GM12878 (cell line): ENCODE results near the gene C19orf73. TPM values are rescaled to one million over a fixed set of nuclear protein-coding genes. Genes with fewer than 3 reads are reported as not detected.
A peak's percentile ranks its signal among the peaks of the same experiment; 100 is the strongest.

Experiments used
- ATF2 ChIP-seq: IDR thresholded peaks from 2 replicates; pipeline ENCODE4 v1.6.1; 2012; ENCODE audit warnings: low read length, inconsistent platforms
- BHLHE40 ChIP-seq, 2 experiments: fragments of 450-650 bp in 1 of 2; IDR thresholded peaks; 2 replicates each; pipeline ENCODE4 v1.6.1; 2011 to 2017; ENCODE audit warnings: low read depth in 2 of 2, borderline replicate concordance in 1 of 2, improper control_type of control experiment in 1 of 2, low read length in 1 of 2, mild to moderate bottlenecking in 1 of 2
- BMI1 ChIP-seq: fragments of 450-650 bp; IDR thresholded peaks from 2 replicates; pipeline ENCODE4 v1.6.1; 2016; ENCODE audit warnings: mild to moderate bottlenecking, moderate library complexity, borderline replicate concordance
- CBX5 ChIP-seq: sonication (generic); IDR thresholded peaks from 2 replicates; pipeline ENCODE4 v1.6.1; 2016; ENCODE audit warnings: low read depth, moderate library complexity, mild to moderate bottlenecking, inconsistent platforms
- CEBPB ChIP-seq, 2 experiments: fragments of 150-350 bp in 1 of 2; IDR thresholded peaks; 2 replicates each; pipeline ENCODE4 v1.6.1; 2012 to 2014; ENCODE audit warnings: low read depth in 2 of 2, low read length in 2 of 2, borderline replicate concordance in 1 of 2, inconsistent platforms in 1 of 2
- CHD1 ChIP-seq: IDR thresholded peaks from 2 replicates; pipeline ENCODE4 v1.6.1; 2012; ENCODE audit warnings: low read depth, low read length, improper control_type of control experiment
- CREB1 ChIP-seq: IDR thresholded peaks from 2 replicates; pipeline ENCODE4 v1.6.1; 2012; ENCODE audit warnings: low read depth, mild to moderate bottlenecking, inconsistent platforms
- GABPA ChIP-seq: IDR thresholded peaks from 2 replicates; pipeline ENCODE4 v1.6.1; 2014; ENCODE audit warnings: antibody characterized with exemption, low read depth, mild to moderate bottlenecking, inconsistent platforms
- GATAD2B ChIP-seq: fragments of 450-650 bp; conservative IDR thresholded peaks from 2 replicates; pipeline ENCODE4 v1.6.1; 2017; ENCODE audit warnings: low read depth, mild to moderate bottlenecking, moderate library complexity
- IKZF1 ChIP-seq: fragments of 450-650 bp; conservative IDR thresholded peaks from 2 replicates; pipeline ENCODE4 v1.6.1; 2017; ENCODE audit warnings: antibody characterized with exemption, mild to moderate bottlenecking
- IKZF2 ChIP-seq, 2 experiments: fragments of 450-650 bp; IDR thresholded peaks; 2 replicates each; pipeline ENCODE4 v1.6.1; 2017; ENCODE audit warnings: mild to moderate bottlenecking in 2 of 2, moderate library complexity in 2 of 2
- IRF3 ChIP-seq: fragments of 450-650 bp; IDR thresholded peaks from 2 replicates; pipeline ENCODE4 v1.6.1; 2014; ENCODE audit warnings: mild to moderate bottlenecking
- IRF4 ChIP-seq: IDR thresholded peaks from 2 replicates; pipeline ENCODE4 v1.6.1; 2011; ENCODE audit warnings: low read depth, low read length
- JUNB ChIP-seq: IDR thresholded peaks from 2 replicates; pipeline ENCODE4 v1.6.1; 2016; ENCODE audit warnings: antibody characterized with exemption, mild to moderate bottlenecking
- MEF2B ChIP-seq: fragments of 450-650 bp; IDR thresholded peaks from 2 replicates; pipeline ENCODE4 v1.6.1; 2018; ENCODE audit warnings: mild to moderate bottlenecking, moderate library complexity; ENCODE audit not compliant: partially characterized antibody, poor library complexity, severe bottlenecking
- NFIC ChIP-seq: IDR thresholded peaks from 2 replicates; pipeline ENCODE4 v1.6.1; 2012; ENCODE audit warnings: low read depth, mild to moderate bottlenecking, inconsistent platforms, low read length, moderate library complexity
- NKRF ChIP-seq: fragments of 450-650 bp; conservative IDR thresholded peaks from 2 replicates; pipeline ENCODE4 v1.6.1; 2017; ENCODE audit warnings: mild to moderate bottlenecking, moderate library complexity
- PAX8 ChIP-seq: fragments of 450-650 bp; IDR thresholded peaks from 2 replicates; pipeline ENCODE4 v1.6.1; 2017; ENCODE audit warnings: mild to moderate bottlenecking, moderate library complexity
- RUNX3 ChIP-seq: IDR thresholded peaks from 2 replicates; pipeline ENCODE4 v1.6.1; 2012; ENCODE audit warnings: low read length, inconsistent platforms
- SRF ChIP-seq, 2 experiments: IDR thresholded peaks; 2 replicates each; pipeline ENCODE4 v1.6.1; 2011; ENCODE audit warnings: low read depth in 2 of 2, low read length in 2 of 2, mild to moderate bottlenecking in 1 of 2, moderate library complexity in 1 of 2
- SUPT20H ChIP-seq: IDR thresholded peaks from 2 replicates; pipeline ENCODE4 v1.6.1; 2011; ENCODE audit warnings: low read depth, mild to moderate bottlenecking, low read length, moderate library complexity, borderline replicate concordance; ENCODE audit not compliant: control insufficient read depth
- ZNF217 ChIP-seq: fragments of 450-650 bp; IDR thresholded peaks from 2 replicates; pipeline ENCODE4 v1.6.1; 2017; ENCODE audit warnings: antibody characterized with exemption, mild to moderate bottlenecking
- ZNF24 ChIP-seq: fragments of 450-650 bp; IDR thresholded peaks from 2 replicates; pipeline ENCODE4 v1.6.1; 2017; ENCODE audit warnings: antibody characterized with exemption, mild to moderate bottlenecking
- polyA plus RNA-seq, 11 experiments: library from polyadenylated mRNA; depleted of rRNA in 4 of 11; unstranded in 6 of 11; stranded (reverse) in 5 of 11; fragments of >200 nt; fragmentation: Nextera tagmentation in 4 of 11; fragmentation: Illumina TruSeq in 1 of 11; extraction: Ambion mirVana in 4 of 11; extraction: Trizol in 1 of 11; gene quantifications; 1 replicate in 1 of 11; 2 replicates in 10 of 11; pipeline versions ENCODE4 v1.2.1 to v1.2.3, GENCODE V29; 2011 to 2016; ENCODE audit warnings: inconsistent platforms in 2 of 11, missing spikeins in 2 of 11, low read depth in 1 of 11
- total RNA-seq, 4 experiments: library from RNA; depleted of rRNA in 3 of 4; stranded (reverse); fragments of >200 nt in 3 of 4; fragmentation: Illumina TruSeq in 1 of 4; extraction: Trizol in 1 of 4; gene quantifications; 2 replicates each; pipeline versions ENCODE4 v1.2.1 to v1.2.3, GENCODE V29; 2013 to 2021
- TF ChIP-seq, protein P1 (sequence below): fragments of 450-650 bp; IDR thresholded peaks from 2 replicates; pipeline ENCODE4 v1.6.1; 2018; ENCODE audit warnings: mild to moderate bottlenecking, low read depth, moderate library complexity; ENCODE audit not compliant: partially characterized antibody

C19orf73 gene
- total and polyA plus RNA-seq, 10 of the 15 experiments (the other 5 are each of a cell fraction or from before 2014, with no cell fraction given) = 0.20 to 2.0 (median 0.80) TPM

DNA sequence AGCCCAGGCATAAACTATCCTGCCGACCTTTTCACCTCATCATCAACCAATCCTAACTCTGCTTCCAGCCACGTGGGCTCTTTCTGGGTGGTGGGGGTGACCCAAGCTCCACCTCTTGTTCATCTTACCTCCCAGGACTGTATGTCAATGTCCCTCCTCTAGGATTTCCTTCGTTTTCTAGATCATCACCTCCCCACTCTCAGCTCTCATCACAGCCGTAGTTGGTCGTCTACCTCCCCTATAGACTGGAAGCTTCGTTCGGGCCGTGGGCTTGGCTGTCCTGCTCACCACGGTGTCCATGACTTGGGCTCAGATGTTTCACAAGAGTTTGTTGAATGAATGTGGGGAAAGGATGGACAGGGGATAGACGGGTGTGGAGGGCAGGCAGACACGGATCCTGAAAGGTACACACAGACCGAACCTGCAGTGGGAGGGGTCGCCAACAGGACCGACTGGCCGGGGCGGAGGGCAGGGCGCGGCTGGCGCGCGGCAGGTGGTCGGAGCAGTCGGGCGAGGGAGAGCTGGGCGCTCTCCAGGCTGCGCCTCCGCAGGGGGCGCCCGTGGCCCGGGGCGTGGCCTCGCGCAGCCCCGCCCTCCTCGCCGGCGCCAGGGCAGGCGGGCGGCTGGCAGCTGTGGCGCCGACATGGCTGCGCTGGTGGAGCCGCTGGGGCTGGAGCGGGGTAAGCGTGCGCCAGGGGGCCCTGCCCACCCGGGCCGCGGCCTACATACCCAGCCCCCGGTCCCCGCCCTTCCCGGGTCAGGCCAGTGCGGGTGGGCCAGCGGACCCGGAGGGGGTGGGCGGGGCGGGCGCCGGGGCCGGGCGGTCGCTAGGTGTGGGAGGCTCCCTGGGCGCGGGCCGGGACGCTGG lies 4.9 kb downstream of the C19orf73 start, which contains the start of gene LIN7B (continued):
- TF ChIP-seq IRF3 = no peak
- no peak for TF ChIP-seq IKZF2 (IDR thresholded peaks at IDR 0.05)
- TF ChIP-seq, protein P1, sequence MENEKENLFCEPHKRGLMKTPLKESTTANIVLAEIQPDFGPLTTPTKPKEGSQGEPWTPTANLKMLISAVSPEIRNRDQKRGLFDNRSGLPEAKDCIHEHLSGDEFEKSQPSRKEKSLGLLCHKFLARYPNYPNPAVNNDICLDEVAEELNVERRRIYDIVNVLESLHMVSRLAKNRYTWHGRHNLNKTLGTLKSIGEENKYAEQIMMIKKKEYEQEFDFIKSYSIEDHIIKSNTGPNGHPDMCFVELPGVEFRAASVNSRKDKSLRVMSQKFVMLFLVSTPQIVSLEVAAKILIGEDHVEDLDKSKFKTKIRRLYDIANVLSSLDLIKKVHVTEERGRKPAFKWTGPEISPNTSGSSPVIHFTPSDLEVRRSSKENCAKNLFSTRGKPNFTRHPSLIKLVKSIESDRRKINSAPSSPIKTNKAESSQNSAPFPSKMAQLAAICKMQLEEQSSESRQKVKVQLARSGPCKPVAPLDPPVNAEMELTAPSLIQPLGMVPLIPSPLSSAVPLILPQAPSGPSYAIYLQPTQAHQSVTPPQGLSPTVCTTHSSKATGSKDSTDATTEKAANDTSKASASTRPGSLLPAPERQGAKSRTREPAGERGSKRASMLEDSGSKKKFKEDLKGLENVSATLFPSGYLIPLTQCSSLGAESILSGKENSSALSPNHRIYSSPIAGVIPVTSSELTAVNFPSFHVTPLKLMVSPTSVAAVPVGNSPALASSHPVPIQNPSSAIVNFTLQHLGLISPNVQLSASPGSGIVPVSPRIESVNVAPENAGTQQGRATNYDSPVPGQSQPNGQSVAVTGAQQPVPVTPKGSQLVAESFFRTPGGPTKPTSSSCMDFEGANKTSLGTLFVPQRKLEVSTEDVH = no peak
- no peak for TF ChIP-seq CEBPB (IDR thresholded peaks at IDR 0.05; ENCODE audit: borderline replicate concordance in 1 of 2, low read depth in 2 of 2, low read length in 2 of 2)
- 0 out of 2 replicates have a peak, but pooled peaks have one; percentile 57 for TF ChIP-seq ZNF217
- no peak for TF ChIP-seq GABPA
- TF ChIP-seq CHD1 = no peak
- TF ChIP-seq GATAD2B = peak; percentile 91; the same call in 1 of the 2 replicates
- TF ChIP-seq NKRF = no peak
- TF ChIP-seq CBX5 = no peak
- no peak for TF ChIP-seq MEF2B
- TF ChIP-seq IRF4 = no peak
- peak in 1 of 2 experiments; percentile 69; a peak in 1 of 4 replicates for TF ChIP-seq BHLHE40 (IDR thresholded peaks at IDR 0.05; ENCODE audit: borderline replicate concordance in 1 of 2, low read depth in 2 of 2, low read length in 1 of 2)
- no peak for TF ChIP-seq ZNF24
- TF ChIP-seq NFIC = no peak
- no peak for TF ChIP-seq SUPT20H
- TF ChIP-seq SRF (IDR thresholded peaks at IDR 0.05; ENCODE audit: low read depth in 2 of 2, low read length in 2 of 2) = no peak
- TF ChIP-seq JUNB = no peak
- TF ChIP-seq RUNX3 = no peak
- TF ChIP-seq IKZF1 = peak; percentile 62; the same call in 1 of the 2 replicates
- TF ChIP-seq BMI1 = no peak
- TF ChIP-seq ATF2 = no peak
- no peak for TF ChIP-seq PAX8
- TF ChIP-seq CREB1 = no peak
